CD14-positive monocyte (primary cell): Measurements from ENCODE around the gene VTI1A. TPM values are rescaled to one million over a fixed set of nuclear protein-coding genes. Genes with fewer than 3 reads are reported as not detected.

Experiments
- DNase-seq, 3 donors: peaks; one replicate each; pipeline ENCODE4 v3.0.0-alpha.2; 2011 to 2022
- H2AFZ ChIP-seq: 2 replicates; pipeline ENCODE4 v1.6.0; 2012; ENCODE audit warnings: mild to moderate bottlenecking, low read depth, low read length, inconsistent platforms; ENCODE audit not compliant: insufficient read depth, poor library complexity, severe bottlenecking
- H3K27ac ChIP-seq, 2 donors: 1 replicate in 1 of 2; 2 replicates in 1 of 2; pipeline ENCODE4 v1.5.1; 2012 to 2013; ENCODE audit warnings: low read length in 2 of 2, control low read depth in 1 of 2, inconsistent platforms in 1 of 2, low read depth in 1 of 2, mild to moderate bottlenecking in 1 of 2
- H3K27me3 ChIP-seq, 2 donors: one replicate each; pipeline versions ENCODE4 v1.6.0 to v1.6.1; 2011 to 2013; ENCODE audit warnings: low read length in 2 of 2; ENCODE audit not compliant: control insufficient read depth in 2 of 2, insufficient read depth in 2 of 2
- H3K36me3 ChIP-seq, 2 donors: replicated peaks in 1 of 2; 1 replicate in 1 of 2; 2 replicates in 1 of 2; pipeline versions ENCODE4 v1.5.1 to v1.6.1; 2012 to 2013; ENCODE audit warnings: low read length in 2 of 2, control low read depth in 1 of 2, inconsistent platforms in 1 of 2, mild to moderate bottlenecking in 1 of 2; ENCODE audit not compliant: insufficient read depth in 2 of 2, control insufficient read depth in 1 of 2
- H3K4me1 ChIP-seq, 2 donors: 1 replicate in 1 of 2; 2 replicates in 1 of 2; pipeline versions ENCODE4 v1.5.1 to v1.6.1; 2012 to 2013; ENCODE audit warnings: low read length in 2 of 2, control low read depth in 1 of 2, inconsistent platforms in 1 of 2, mild to moderate bottlenecking in 1 of 2, moderate library complexity in 1 of 2; ENCODE audit not compliant: insufficient read depth in 2 of 2, control insufficient read depth in 1 of 2
- H3K4me2 ChIP-seq: replicated peaks from 2 replicates; pipeline ENCODE3; 2012; ENCODE audit warnings: low read length, moderate library complexity, mild to moderate bottlenecking; ENCODE audit not compliant: poor library complexity, severe bottlenecking; ENCODE audit errors: extremely low read depth
- H3K4me3 ChIP-seq, 3 experiments: fragments of 200-600 bp in 1 of 3; sonication (generic) in 1 of 3; replicated peaks in 1 of 3; 1 replicate in 2 of 3; 2 replicates in 1 of 3; pipeline ENCODE4 v1.5.1; 2011 to 2013; ENCODE audit warnings: low read length in 3 of 3, mild to moderate bottlenecking in 3 of 3, control low read depth in 2 of 3, low read depth in 2 of 3, inconsistent platforms in 1 of 3, moderate library complexity in 1 of 3
- H3K79me2 ChIP-seq: 2 replicates; pipeline ENCODE4 v1.6.0; 2012; ENCODE audit warnings: mild to moderate bottlenecking, control low read depth, inconsistent platforms, low read length, moderate library complexity; ENCODE audit not compliant: insufficient read depth
- H3K9ac ChIP-seq: 2 replicates; pipeline ENCODE4 v1.6.0; 2017; ENCODE audit warnings: low read length, mild to moderate bottlenecking; ENCODE audit not compliant: insufficient read depth, poor library complexity, severe bottlenecking
- H3K9me3 ChIP-seq, 2 donors: replicated peaks in 1 of 2; 1 replicate in 1 of 2; 2 replicates in 1 of 2; pipeline versions ENCODE4 v1.5.1 to v1.6.1; 2012 to 2013; ENCODE audit warnings: low read length in 2 of 2, control low read depth in 1 of 2; ENCODE audit not compliant: control insufficient read depth in 1 of 2, insufficient read depth in 1 of 2
- H4K20me1 ChIP-seq: 2 replicates; pipeline ENCODE4 v1.6.0; 2012; ENCODE audit warnings: mild to moderate bottlenecking, low read length, control low read depth, moderate library complexity; ENCODE audit not compliant: insufficient read depth
- H3K27ac Mint-ChIP-seq, 7 donors: one replicate each; pipeline ENCODE4 v1.8.0; 2020; ENCODE audit warnings: mild to moderate bottlenecking in 7 of 7, mixed read lengths in 7 of 7, moderate library complexity in 6 of 7, inconsistent platforms in 2 of 7
- H3K27me3 Mint-ChIP-seq, 3 donors: one replicate each; pipeline ENCODE4 v1.8.0; 2021 to 2022; ENCODE audit warnings: low read depth in 3 of 3, mild to moderate bottlenecking in 3 of 3, mixed read lengths in 3 of 3, moderate library complexity in 3 of 3, inconsistent platforms in 1 of 3
- H3K36me3 Mint-ChIP-seq, 2 donors: one replicate each; pipeline ENCODE4 v1.8.0; 2020; ENCODE audit warnings: mixed read lengths in 2 of 2, inconsistent platforms in 1 of 2, mild to moderate bottlenecking in 1 of 2
- H3K4me1 Mint-ChIP-seq: one replicate; pipeline ENCODE4 v1.8.0; 2020; ENCODE audit warnings: mild to moderate bottlenecking, mixed read lengths
- H3K4me3 Mint-ChIP-seq, 2 donors: one replicate each; pipeline ENCODE4 v1.8.0; 2020; ENCODE audit warnings: mild to moderate bottlenecking in 2 of 2, mixed read lengths in 2 of 2, moderate library complexity in 1 of 2
- H3K9me3 Mint-ChIP-seq, 7 donors: one replicate each; pipeline ENCODE4 v1.8.0; 2020 to 2022; ENCODE audit warnings: mixed read lengths in 7 of 7, mild to moderate bottlenecking in 6 of 7, moderate library complexity in 6 of 7, inconsistent platforms in 2 of 7
- CTCF ChIP-seq: fragments of 200-600 bp; IDR thresholded peaks from one replicate; pipeline ENCODE4 v1.8.0; 2022; ENCODE audit warnings: antibody characterized with exemption, mild to moderate bottlenecking
- WGBS: methylation state at CpG from one replicate; pipeline ENCODE4 v1.1.5; 2013; ENCODE audit warnings: missing lambda C conversion rate; ENCODE audit not compliant: insufficient coverage; 5-methylcytosine and 5-hydroxymethylcytosine counted together
- intact Hi-C, 2 donors: fragments of 100-400 bp; cut with micrococcal nuclease; formaldehyde crosslinking; loops; one replicate each; pipeline versions ENCODE4 v1.15.0 to v1.15.1; 2023
- polyA plus RNA-seq, 3 donors: library from polyadenylated mRNA; depleted of rRNA in 1 of 3; unstranded in 2 of 3; stranded (reverse) in 1 of 3; fragments of 300-500 nt in 2 of 3; fragments of >200 nt in 1 of 3; fragmentation: Illumina TruSeq in 2 of 3; gene quantifications; 1 replicate in 2 of 3; 2 replicates in 1 of 3; pipeline ENCODE4 v1.2.3, GENCODE V29; 2012 to 2021

VTI1A gene
- polyA plus RNA-seq, 3 donors = 23.6 to 25.4 (median 24.1) TPM

- H3K79me2 ChIP-seq = no peaks in the 10 kb centered on the region
Measured at GRCh38 chr10:112832959-112833358, 385.9 kb downstream of the VTI1A start.

GRCh38 chr10:112834751-112835181, 387.8 kb downstream of the VTI1A start:
- H3K9me3 ChIP-seq = peaks cover 0 to 3% of the 10 kb centered on the region in 2 donors
- Mint-ChIP-seq H3K4me3 (peak overlapping the region; percentile 48 to 70), H3K4me1 (peaks cover 50% of the 10 kb centered on the region), H3K27me3 (peaks cover 2 to 3% (median 3%) of the 10 kb centered on the region in 3 donors), H3K9me3 (peaks cover 0 to 5% (median 2%) of the 10 kb centered on the region in 7 donors), H3K36me3 (peaks cover 4 to 12% of the 10 kb centered on the region in 2 donors), H3K27ac (peak overlapping the region in 4 of 7 donors; percentile 40 to 72 (median 70))
- no peaks in the 10 kb centered on the region for H3K27me3 ChIP-seq
- no peak overlapping the region for H3K27ac ChIP-seq
- intact Hi-C loops = loop anchor here in 1 of 2 donors (10.0 kb wide), 1 partner anchor 50 kb away; no protein-coding TSS in a partner anchor
- no peaks in the 10 kb centered on the region for H3K36me3 ChIP-seq
- 41% methylated on average over 8 of the region's 8 CpGs for WGBS
- H3K4me3 ChIP-seq = peak overlapping the region in 1 of 3 experiments; percentile 33
- H3K4me1 ChIP-seq = peaks cover 38 to 39% of the 10 kb centered on the region in 2 donors
- no peaks in the 10 kb centered on the region for H3K79me2 ChIP-seq
- H4K20me1 ChIP-seq = no peaks in the 10 kb centered on the region
- no peak for TF ChIP-seq CTCF
- no peak overlapping the region for H3K9ac ChIP-seq
- H2AFZ ChIP-seq = no peak overlapping the region
- no peak for DNase-seq
- H3K4me2 ChIP-seq = peak overlapping the region; percentile 20

More at GRCh38 chr10:112832959-112833358, 385.9 kb downstream of the VTI1A start:
- H3K27ac ChIP-seq = no peak overlapping the region
- Mint-ChIP-seq H3K27me3 (peaks cover 0 to 3% (median 3%) of the 10 kb centered on the region in 3 donors), H3K36me3 (peaks cover 2 to 14% of the 10 kb centered on the region in 2 donors), H3K9me3 (peaks cover 0 to 3% (median 0%) of the 10 kb centered on the region in 7 donors), H3K4me3 (no peak overlapping the region), H3K27ac (peak overlapping the region in 1 of 7 donors; percentile 1), H3K4me1 (peaks cover 50% of the 10 kb centered on the region)
- WGBS = 80% methylated on average over 1 of the region's 2 CpGs
- no peaks in the 10 kb centered on the region for H3K36me3 ChIP-seq
- no peaks in the 10 kb centered on the region for H3K27me3 ChIP-seq
- DNase-seq = no peak
- H3K9me3 ChIP-seq = no peaks in the 10 kb centered on the region
- intact Hi-C loops = loop anchor here in 1 of 2 donors (10.0 kb wide), 1 partner anchor 52 kb away; no protein-coding TSS in a partner anchor
- H3K4me1 ChIP-seq = peaks cover 38% of the 10 kb centered on the region in 2 donors
- H4K20me1 ChIP-seq = no peaks in the 10 kb centered on the region
- TF ChIP-seq CTCF = no peak
- no peak overlapping the region for H3K9ac ChIP-seq
- no peak overlapping the region for H3K4me2 ChIP-seq
- H2AFZ ChIP-seq = no peak overlapping the region
- no peak overlapping the region for H3K4me3 ChIP-seq
